Measurements from ENCODE around the gene MOCS1. TPM values are rescaled to one million over a fixed set of nuclear protein-coding genes. Genes with fewer than 3 reads are reported as not detected.

Gene MOCS1
- total and polyA plus RNA-seq, 2 experiments from 2014 or later, result 17.2 to 28.1 TPM

DNA sequence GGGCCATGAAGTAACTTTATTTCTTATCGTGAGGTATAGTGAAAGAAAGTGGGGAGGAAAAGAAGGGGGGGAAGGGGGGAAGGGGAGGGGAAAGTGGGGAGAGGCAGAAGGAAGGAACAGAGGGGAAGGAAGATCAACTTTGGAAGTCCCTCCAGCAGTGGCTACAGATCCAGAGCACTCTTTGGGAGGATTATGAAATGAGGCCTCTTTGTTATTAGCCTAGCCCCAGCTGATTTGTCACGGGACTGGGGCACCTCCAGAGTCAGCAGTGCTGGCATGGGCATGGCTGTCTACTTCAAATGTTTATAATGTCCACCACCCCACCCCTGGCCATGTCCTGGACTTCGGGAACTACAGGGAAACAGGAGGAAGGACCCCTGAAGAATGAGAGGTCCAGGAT, 7.6 kb downstream of the MOCS1 start:
- H3K79me2 ChIP-seq (replicated peaks; ENCODE audit: insufficient read depth), result no peaks in the 10 kb centered on the region; the same call in 1 of the 2 replicates
- DNase-seq (ENCODE audit: low spot score) (no peak), ATAC-seq (no peak)
- no peak overlapping the region for H3K27ac ChIP-seq (ENCODE audit: low read depth)
- H3K27me3 Mint-ChIP-seq (ENCODE audit: insufficient read depth, low read depth, poor library complexity), result peaks cover 28% of the 10 kb centered on the region
- H3K36me3 ChIP-seq (ENCODE audit: insufficient read depth), result no peaks in the 10 kb centered on the region
- H4K20me1 ChIP-seq (replicated peaks; ENCODE audit: insufficient read depth), result no peaks in the 10 kb centered on the region
- H3K4me3 Mint-ChIP-seq, result no peak overlapping the region
- H3K9me2 ChIP-seq (ENCODE audit: insufficient read depth), result 0 out of 2 replicates have a peak, but pooled peaks cover 3% of the 10 kb centered on the region
- peaks cover 63% of the 10 kb centered on the region for H3K36me3 Mint-ChIP-seq (ENCODE audit: low read depth)
- no peak overlapping the region for H3K27ac Mint-ChIP-seq
- no peaks in the 10 kb centered on the region for H3K27me3 ChIP-seq (ENCODE audit: insufficient read depth)
- TF ChIP-seq CREB1 (CRISPR knock-in tag; IDR thresholded peaks at IDR 0.05; ENCODE audit: low read depth) (no peak), POLR2AphosphoS5 (IDR thresholded peaks at IDR 0.05; ENCODE audit: low read depth) (no peak), NANOG (IDR thresholded peaks at IDR 0.05; ENCODE audit: borderline replicate concordance) (no peak), EZH2 (IDR thresholded peaks at IDR 0.05; ENCODE audit: low read depth, unreplicated experiment) (no peak), STAT1 (IDR thresholded peaks at IDR 0.05; ENCODE audit: unreplicated experiment) (no peak), JUNB (IDR thresholded peaks at IDR 0.05; ENCODE audit: unreplicated experiment) (no peak), ZNF114 (CRISPR knock-in tag; IDR thresholded peaks at IDR 0.05) (no peak), EZH2phosphoT487 (IDR thresholded peaks at IDR 0.05; ENCODE audit: unreplicated experiment) (no peak), ZNF331 (CRISPR knock-in tag; IDR thresholded peaks at IDR 0.05; ENCODE audit: low read depth) (no peak)
- TF ChIP-seq, protein P1, sequence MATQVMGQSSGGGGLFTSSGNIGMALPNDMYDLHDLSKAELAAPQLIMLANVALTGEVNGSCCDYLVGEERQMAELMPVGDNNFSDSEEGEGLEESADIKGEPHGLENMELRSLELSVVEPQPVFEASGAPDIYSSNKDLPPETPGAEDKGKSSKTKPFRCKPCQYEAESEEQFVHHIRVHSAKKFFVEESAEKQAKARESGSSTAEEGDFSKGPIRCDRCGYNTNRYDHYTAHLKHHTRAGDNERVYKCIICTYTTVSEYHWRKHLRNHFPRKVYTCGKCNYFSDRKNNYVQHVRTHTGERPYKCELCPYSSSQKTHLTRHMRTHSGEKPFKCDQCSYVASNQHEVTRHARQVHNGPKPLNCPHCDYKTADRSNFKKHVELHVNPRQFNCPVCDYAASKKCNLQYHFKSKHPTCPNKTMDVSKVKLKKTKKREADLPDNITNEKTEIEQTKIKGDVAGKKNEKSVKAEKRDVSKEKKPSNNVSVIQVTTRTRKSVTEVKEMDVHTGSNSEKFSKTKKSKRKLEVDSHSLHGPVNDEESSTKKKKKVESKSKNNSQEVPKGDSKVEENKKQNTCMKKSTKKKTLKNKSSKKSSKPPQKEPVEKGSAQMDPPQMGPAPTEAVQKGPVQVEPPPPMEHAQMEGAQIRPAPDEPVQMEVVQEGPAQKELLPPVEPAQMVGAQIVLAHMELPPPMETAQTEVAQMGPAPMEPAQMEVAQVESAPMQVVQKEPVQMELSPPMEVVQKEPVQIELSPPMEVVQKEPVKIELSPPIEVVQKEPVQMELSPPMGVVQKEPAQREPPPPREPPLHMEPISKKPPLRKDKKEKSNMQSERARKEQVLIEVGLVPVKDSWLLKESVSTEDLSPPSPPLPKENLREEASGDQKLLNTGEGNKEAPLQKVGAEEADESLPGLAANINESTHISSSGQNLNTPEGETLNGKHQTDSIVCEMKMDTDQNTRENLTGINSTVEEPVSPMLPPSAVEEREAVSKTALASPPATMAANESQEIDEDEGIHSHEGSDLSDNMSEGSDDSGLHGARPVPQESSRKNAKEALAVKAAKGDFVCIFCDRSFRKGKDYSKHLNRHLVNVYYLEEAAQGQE (IDR thresholded peaks at IDR 0.05; ENCODE audit: unreplicated experiment), result no peak
- TF ChIP-seq, protein P2, sequence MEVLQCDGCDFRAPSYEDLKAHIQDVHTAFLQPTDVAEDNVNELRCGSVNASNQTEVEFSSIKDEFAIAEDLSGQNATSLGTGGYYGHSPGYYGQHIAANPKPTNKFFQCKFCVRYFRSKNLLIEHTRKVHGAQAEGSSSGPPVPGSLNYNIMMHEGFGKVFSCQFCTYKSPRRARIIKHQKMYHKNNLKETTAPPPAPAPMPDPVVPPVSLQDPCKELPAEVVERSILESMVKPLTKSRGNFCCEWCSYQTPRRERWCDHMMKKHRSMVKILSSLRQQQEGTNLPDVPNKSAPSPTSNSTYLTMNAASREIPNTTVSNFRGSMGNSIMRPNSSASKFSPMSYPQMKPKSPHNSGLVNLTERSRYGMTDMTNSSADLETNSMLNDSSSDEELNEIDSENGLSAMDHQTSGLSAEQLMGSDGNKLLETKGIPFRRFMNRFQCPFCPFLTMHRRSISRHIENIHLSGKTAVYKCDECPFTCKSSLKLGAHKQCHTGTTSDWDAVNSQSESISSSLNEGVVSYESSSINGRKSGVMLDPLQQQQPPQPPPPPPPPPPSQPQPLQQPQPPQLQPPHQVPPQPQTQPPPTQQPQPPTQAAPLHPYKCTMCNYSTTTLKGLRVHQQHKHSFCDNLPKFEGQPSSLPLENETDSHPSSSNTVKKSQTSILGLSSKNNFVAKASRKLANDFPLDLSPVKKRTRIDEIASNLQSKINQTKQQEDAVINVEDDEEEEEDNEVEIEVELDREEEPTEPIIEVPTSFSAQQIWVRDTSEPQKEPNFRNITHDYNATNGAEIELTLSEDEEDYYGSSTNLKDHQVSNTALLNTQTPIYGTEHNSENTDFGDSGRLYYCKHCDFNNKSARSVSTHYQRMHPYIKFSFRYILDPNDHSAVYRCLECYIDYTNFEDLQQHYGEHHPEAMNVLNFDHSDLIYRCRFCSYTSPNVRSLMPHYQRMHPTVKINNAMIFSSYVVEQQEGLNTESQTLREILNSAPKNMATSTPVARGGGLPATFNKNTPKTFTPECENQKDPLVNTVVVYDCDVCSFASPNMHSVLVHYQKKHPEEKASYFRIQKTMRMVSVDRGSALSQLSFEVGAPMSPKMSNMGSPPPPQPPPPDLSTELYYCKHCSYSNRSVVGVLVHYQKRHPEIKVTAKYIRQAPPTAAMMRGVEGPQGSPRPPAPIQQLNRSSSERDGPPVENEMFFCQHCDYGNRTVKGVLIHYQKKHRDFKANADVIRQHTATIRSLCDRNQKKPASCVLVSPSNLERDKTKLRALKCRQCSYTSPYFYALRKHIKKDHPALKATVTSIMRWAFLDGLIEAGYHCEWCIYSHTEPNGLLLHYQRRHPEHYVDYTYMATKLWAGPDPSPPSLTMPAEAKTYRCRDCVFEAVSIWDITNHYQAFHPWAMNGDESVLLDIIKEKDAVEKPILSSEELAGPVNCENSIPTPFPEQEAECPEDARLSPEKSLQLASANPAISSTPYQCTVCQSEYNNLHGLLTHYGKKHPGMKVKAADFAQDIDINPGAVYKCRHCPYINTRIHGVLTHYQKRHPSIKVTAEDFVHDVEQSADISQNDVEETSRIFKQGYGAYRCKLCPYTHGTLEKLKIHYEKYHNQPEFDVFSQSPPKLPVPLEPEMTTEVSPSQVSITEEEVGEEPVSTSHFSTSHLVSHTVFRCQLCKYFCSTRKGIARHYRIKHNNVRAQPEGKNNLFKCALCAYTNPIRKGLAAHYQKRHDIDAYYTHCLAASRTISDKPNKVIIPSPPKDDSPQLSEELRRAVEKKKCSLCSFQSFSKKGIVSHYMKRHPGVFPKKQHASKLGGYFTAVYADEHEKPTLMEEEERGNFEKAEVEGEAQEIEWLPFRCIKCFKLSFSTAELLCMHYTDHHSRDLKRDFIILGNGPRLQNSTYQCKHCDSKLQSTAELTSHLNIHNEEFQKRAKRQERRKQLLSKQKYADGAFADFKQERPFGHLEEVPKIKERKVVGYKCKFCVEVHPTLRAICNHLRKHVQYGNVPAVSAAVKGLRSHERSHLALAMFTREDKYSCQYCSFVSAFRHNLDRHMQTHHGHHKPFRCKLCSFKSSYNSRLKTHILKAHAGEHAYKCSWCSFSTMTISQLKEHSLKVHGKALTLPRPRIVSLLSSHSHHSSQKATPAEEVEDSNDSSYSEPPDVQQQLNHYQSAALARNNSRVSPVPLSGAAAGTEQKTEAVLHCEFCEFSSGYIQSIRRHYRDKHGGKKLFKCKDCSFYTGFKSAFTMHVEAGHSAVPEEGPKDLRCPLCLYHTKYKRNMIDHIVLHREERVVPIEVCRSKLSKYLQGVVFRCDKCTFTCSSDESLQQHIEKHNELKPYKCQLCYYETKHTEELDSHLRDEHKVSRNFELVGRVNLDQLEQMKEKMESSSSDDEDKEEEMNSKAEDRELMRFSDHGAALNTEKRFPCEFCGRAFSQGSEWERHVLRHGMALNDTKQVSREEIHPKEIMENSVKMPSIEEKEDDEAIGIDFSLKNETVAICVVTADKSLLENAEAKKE (CRISPR knock-in tag; IDR thresholded peaks at IDR 0.05), result no peak
- TF ChIP-seq, protein P3, sequence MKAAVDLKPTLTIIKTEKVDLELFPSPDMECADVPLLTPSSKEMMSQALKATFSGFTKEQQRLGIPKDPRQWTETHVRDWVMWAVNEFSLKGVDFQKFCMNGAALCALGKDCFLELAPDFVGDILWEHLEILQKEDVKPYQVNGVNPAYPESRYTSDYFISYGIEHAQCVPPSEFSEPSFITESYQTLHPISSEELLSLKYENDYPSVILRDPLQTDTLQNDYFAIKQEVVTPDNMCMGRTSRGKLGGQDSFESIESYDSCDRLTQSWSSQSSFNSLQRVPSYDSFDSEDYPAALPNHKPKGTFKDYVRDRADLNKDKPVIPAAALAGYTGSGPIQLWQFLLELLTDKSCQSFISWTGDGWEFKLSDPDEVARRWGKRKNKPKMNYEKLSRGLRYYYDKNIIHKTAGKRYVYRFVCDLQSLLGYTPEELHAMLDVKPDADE (IDR thresholded peaks at IDR 0.05), result no peak
- TF ChIP-seq, protein P4, sequence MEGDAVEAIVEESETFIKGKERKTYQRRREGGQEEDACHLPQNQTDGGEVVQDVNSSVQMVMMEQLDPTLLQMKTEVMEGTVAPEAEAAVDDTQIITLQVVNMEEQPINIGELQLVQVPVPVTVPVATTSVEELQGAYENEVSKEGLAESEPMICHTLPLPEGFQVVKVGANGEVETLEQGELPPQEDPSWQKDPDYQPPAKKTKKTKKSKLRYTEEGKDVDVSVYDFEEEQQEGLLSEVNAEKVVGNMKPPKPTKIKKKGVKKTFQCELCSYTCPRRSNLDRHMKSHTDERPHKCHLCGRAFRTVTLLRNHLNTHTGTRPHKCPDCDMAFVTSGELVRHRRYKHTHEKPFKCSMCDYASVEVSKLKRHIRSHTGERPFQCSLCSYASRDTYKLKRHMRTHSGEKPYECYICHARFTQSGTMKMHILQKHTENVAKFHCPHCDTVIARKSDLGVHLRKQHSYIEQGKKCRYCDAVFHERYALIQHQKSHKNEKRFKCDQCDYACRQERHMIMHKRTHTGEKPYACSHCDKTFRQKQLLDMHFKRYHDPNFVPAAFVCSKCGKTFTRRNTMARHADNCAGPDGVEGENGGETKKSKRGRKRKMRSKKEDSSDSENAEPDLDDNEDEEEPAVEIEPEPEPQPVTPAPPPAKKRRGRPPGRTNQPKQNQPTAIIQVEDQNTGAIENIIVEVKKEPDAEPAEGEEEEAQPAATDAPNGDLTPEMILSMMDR (conservative IDR thresholded peaks at IDR 0.05; ENCODE audit: low read depth in 2 of 2), result no peak
- 0 out of 2 replicates have a peak, but pooled peaks cover 4% of the 10 kb centered on the region for H3K4me1 ChIP-seq (ENCODE audit: insufficient read depth)
- H3K4me1 Mint-ChIP-seq, result peaks cover 9% of the 10 kb centered on the region
- no peaks in the 10 kb centered on the region for H3F3A ChIP-seq (replicated peaks; ENCODE audit: low read depth)
- H2AFZ ChIP-seq, result no peak overlapping the region
- H3K4me3 ChIP-seq, result no peak overlapping the region
- H3K4me2 ChIP-seq, result no peak overlapping the region
- H3K9me3 Mint-ChIP-seq, result peaks cover 22% of the 10 kb centered on the region
